ENCODE measurements around the gene LRRFIP2. TPM values are rescaled to one million over a fixed set of nuclear protein-coding genes. Genes with fewer than 3 reads are reported as not detected.

LRRFIP2 gene
- total and polyA plus RNA-seq, 2 of the 8 experiments (the other 6 are each of a cell fraction or from before 2014, with no cell fraction given): 8.8 to 25.6 TPM

GRCh38 chr3:37127340-37127739, 47.0 kb downstream of the LRRFIP2 start (continued):
- no peak for TF ChIP-seq MAFK (IDR thresholded peaks at IDR 0.05; ENCODE audit: low read depth, low read length)
- TF ChIP-seq EZH2 (IDR thresholded peaks at IDR 0.05; ENCODE audit: low read depth, low read length, severe bottlenecking): no peak
- TF ChIP-seq RFX5 (IDR thresholded peaks at IDR 0.05; ENCODE audit: borderline replicate concordance, low read depth, low read length): no peak
- TF ChIP-seq SP4 (IDR thresholded peaks at IDR 0.05; ENCODE audit: low read length): no peak
- no peak for TF ChIP-seq TEAD4 (IDR thresholded peaks at IDR 0.05; ENCODE audit: low read depth, low read length)
